NCI-H2107 treated with DMSO at 0.1 percent for 48 hours (cell line): ENCODE data around the gene THRB.
A peak's percentile ranks its signal among the peaks of the same experiment; 100 is the strongest.

Experiments
- DNase-seq: peaks from one replicate; lab custom pipeline; 2025; ENCODE audit not compliant: unreplicated experiment; lab: John Stamatoyannopoulos, UW

The THRB gene

GRCh38 chr3:24490151-24490550 lies 4.5 kb downstream of the THRB start:
- DNase-seq: no peak

DNA sequence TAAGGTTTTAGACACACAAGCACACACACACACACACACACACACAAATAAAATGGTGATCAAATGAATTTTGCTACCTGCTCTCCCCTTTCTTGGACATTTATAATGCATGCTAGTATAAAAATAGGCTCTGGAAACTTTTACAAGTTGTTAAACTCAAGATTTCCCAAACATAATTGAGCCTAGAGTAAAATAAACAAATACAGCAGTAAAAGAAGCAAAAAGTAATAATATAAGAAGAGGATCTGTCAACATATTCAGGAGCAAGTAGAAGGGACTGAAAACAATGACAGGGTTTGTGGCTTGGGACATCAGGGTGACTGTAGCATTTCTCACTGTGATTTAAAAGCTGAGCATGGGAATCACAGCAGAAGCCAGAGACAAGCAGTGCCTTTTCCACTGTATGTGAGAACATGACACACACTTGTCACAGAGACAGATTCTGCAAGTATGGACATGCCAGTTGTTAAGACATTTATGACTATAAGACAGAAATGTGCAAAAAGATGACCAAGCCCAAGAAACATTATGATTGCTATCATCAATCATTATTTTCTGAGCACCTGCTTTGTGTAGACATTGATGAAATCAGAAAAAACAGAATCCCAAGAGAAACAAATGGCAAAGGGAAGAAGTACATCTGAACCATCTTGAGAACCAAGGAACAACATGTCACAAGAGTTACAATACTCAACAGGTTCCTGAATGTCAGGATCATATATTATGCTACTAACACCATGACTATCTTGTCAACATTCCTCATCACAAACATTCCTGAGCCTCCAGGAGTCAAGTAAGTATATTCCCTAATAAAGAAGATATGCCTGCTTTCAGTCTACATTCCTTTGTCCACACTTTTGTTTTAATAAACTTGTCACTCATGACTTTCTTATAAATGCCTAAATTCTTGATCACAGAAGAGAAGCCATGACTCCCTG lies 7.1 kb downstream of the THRB start:
- no peak for DNase-seq

DNA sequence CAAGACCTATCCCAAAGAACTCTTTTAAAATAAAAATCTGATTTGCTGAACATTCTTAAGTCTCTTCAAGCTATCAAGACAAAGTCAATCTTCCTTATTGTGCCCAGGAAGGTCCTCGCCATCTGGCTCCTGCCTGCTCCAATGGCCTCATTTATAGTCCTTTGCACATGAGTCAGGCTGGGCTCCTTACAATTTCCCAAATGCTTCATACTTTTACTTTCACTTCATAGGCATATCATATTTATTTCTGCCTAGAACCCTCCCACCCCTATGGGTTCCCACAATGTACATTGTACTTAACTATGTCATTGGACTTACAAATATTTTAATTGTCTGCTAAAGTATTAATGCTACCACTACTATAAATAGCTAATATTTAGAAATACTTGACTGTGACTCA lies 9.1 kb downstream of the THRB start:
- DNase-seq: no peak

DNA sequence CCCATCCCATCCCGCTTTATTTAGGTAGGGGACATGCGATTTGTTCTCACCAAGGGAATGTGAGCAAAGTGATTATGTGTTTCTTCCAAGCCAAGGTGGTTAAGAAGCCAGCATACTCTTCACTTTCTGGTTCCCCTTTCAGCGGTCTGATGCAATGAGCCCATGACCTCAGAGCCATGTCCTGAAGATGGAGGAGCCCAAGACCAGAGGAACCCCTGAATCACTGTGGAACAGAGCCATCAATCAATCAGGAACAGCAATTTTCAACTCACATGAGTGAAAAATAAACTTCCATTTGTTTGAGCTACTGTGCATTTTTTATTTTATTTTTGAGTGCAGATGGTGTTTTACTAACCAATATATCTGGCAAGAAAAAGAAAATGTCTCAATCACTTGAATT lies 10.8 kb downstream of the THRB start:
- no peak for DNase-seq

GRCh38 chr3:24482096-24482705 lies 12.4 kb downstream of the THRB start:
- no peak for DNase-seq

GRCh38 chr3:24481193-24481592 lies 13.5 kb downstream of the THRB start:
- DNase-seq: no peak

DNA sequence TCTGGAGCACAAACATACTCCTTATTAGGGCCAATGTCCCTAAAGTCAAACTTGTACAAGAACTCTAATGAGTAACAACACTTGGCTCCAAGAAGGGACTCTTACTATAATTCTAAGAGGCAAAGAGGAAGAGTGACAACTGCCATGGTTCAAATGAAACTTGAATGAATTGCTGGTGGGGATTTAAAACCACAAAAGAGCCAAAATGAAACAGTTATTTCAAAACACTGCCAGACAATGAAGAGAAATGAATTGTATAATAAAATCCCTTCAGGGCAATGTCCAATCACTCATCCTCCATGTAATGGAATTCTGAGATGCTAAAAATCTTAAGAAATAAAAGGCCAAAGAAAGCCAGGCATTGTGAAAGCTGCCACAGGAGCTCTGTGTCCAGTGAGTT lies 14.2 kb downstream of the THRB start:
- no peak for DNase-seq

GRCh38 chr3:24479816-24480215 lies 14.8 kb downstream of the THRB start:
- no peak for DNase-seq

- DNase-seq: no peak
These were observed 17.6 kb downstream of the THRB start for GRCh38 chr3:24476871-24477656.

- peak; percentile 27 for DNase-seq
These were observed 18.7 kb downstream of the THRB start for GRCh38 chr3:24475925-24476324.

DNA sequence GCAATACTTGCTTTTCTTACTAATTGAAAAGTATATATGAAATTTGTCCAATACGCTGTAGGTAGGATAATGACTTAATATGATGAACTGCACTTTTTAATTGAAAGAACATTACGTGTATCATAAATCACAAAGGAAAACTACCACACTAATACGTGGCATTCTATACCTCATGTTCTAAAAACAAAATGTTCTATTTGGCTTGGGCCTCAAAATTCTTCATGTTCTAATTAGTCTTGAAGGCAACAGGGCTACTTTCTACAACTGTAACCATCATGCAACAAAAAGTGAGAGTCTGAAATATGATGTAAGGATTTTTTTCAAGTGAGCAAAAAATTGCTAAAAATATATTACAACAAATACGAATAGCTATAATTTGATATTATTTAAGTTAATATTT lies 19.8 kb downstream of the THRB start:
- no peak for DNase-seq

DNA sequence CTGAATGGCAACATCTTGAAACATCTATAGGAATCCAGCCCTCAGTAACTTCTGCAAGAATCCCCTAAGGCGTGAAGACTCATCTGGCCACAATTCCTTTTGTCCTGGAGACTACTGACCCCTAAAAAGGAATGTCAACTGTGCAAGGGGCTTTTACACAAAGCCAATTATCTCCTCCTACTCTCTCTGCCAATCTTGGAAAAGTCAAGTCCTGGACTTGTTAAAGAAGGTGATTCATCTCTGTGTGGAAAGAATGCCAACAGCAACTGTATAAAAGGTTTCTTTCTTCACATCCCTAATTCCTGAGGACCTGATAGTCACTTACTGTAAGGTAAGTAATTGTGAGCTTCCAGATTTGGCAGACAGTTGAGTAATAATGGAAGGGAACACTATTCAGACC lies 22.3 kb downstream of the THRB start:
- no peak for DNase-seq

- DNase-seq: no peak
These were observed 23.2 kb downstream of the THRB start for GRCh38 chr3:24471486-24471885.

GRCh38 chr3:24470277-24470676 lies 24.4 kb downstream of the THRB start:
- no peak for DNase-seq

GRCh38 chr3:24464389-24464788 lies 30.3 kb downstream of the THRB start:
- no peak for DNase-seq

- no peak for DNase-seq
These were observed 31.9 kb downstream of the THRB start for GRCh38 chr3:24462737-24463136.

- DNase-seq: no peak
These were observed 33.7 kb downstream of the THRB start for GRCh38 chr3:24460974-24461373.

DNA sequence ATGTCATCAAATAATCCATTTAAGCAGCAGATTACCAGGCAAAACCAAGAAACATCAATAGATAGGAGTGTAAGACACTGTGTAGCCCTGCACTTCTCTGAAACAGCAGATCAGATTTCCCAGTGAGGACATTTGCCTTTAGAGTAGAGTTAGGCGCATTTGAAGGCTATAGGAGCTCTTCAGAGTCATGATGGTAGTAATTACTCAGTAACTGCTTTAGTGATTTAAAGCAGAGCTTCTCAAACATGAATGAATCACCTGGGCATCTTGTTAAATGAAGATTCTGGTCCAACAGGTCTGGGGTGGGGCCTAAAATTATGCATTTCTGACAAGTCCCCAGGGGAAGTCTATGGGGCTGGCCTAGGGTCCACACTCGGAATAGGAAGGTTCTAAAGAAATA lies 36.9 kb downstream of the THRB start:
- DNase-seq: no peak

DNA sequence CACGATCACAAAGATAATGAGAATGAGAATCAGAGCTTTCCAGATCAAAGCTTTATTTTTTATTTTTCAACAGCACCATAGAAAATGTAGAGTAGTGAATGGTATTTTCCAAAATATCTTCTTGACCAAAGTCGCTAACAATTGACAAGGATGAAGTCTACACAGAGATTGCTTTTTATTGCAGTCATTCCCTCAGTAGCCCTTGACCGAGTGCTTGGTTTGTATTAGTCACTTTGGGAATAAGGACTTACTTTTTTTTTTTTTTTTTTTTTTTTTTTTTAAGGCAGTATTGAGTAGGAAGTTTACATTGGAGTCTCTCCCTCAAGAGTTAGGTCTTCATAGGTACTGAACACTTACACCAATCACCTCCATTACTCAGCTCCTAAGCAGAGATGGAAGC lies 39.8 kb downstream of the THRB start:
- no peak for DNase-seq

GRCh38 chr3:24454393-24454792 lies 40.3 kb downstream of the THRB start:
- no peak for DNase-seq

- DNase-seq: no peak
These were observed 43.1 kb downstream of the THRB start for GRCh38 chr3:24451461-24452099.
